NB4 (cell line): Measurements from ENCODE around the gene MLLT6.
"Not testable (repeated sequence)": the region's sequence is repeated elsewhere in the genome, so short reads cannot be mapped to it uniquely, and the experiment has no call there.

Experiments used
- CTCF ChIP-seq: IDR thresholded peaks from one replicate; pipeline ENCODE4 v1.5.1; 2012; ENCODE audit warnings: low read depth, low read length
- POLR2A ChIP-seq: IDR thresholded peaks from 2 replicates; pipeline ENCODE4 v1.6.1; 2011; ENCODE audit warnings: mild to moderate bottlenecking; ENCODE audit not compliant: insufficient read length; ENCODE audit errors: extremely low read depth

- TF ChIP-seq CTCF, POLR2A: not testable (repeated sequence)
Measured at GRCh38 chr17:38726145-38726544, 21.1 kb downstream of the MLLT6 start.
